H9 (cell line): ENCODE data around the gene SEH1L. TPM values are rescaled to one million over a fixed set of nuclear protein-coding genes. Genes with fewer than 3 reads are reported as not detected.

Experiments
- DNase-seq: peaks from one replicate; pipeline ENCODE4 v3.0.0-alpha.2; 2017
- H2AFZ ChIP-seq: one replicate; pipeline ENCODE4 v1.6.1; 2013; ENCODE audit warnings: mild to moderate bottlenecking, low read length, control low read depth, moderate library complexity
- H2AK5ac ChIP-seq: 2 replicates; pipeline ENCODE4 v1.6.1; 2013; ENCODE audit warnings: low read length, control low read depth, mixed read lengths; ENCODE audit not compliant: insufficient read length
- H2BK120ac ChIP-seq: one replicate; pipeline ENCODE4 v1.6.1; 2013; ENCODE audit warnings: low read depth, mild to moderate bottlenecking, low read length, control low read depth, inconsistent platforms; ENCODE audit not compliant: poor library complexity, severe bottlenecking
- H2BK12ac ChIP-seq: 2 replicates; pipeline ENCODE4 v1.6.1; 2013; ENCODE audit warnings: low read length, control low read depth, mixed read lengths, low read depth; ENCODE audit not compliant: insufficient read length
- H2BK15ac ChIP-seq: 2 replicates; pipeline ENCODE4 v1.6.1; 2013; ENCODE audit warnings: low read depth, low read length, control low read depth
- H2BK20ac ChIP-seq: one replicate; pipeline ENCODE4 v1.6.1; 2013; ENCODE audit warnings: low read depth, mild to moderate bottlenecking, low read length, control low read depth, inconsistent platforms; ENCODE audit not compliant: poor library complexity, severe bottlenecking
- H2BK5ac ChIP-seq: 2 replicates; pipeline ENCODE4 v1.6.1; 2013; ENCODE audit warnings: low read length, control low read depth, mixed read lengths; ENCODE audit not compliant: insufficient read length
- H3K14ac ChIP-seq: 2 replicates; pipeline ENCODE4 v1.6.1; 2013; ENCODE audit warnings: low read length, control low read depth; ENCODE audit not compliant: insufficient read depth
- H3K18ac ChIP-seq: 2 replicates; pipeline ENCODE4 v1.6.1; 2013; ENCODE audit warnings: low read depth, mild to moderate bottlenecking, mixed read lengths, low read length, control low read depth; ENCODE audit not compliant: insufficient read length
- H3K23ac ChIP-seq: 2 replicates; pipeline ENCODE4 v1.6.1; 2013; ENCODE audit warnings: low read length, control low read depth, mixed read lengths, low read depth; ENCODE audit not compliant: insufficient read length
- H3K23me2 ChIP-seq: 2 replicates; pipeline ENCODE4 v1.6.1; 2013; ENCODE audit warnings: low read depth, mild to moderate bottlenecking, mixed read lengths, low read length, control low read depth; ENCODE audit not compliant: insufficient read length, poor library complexity, severe bottlenecking
- H3K27ac ChIP-seq: 2 replicates; pipeline ENCODE4 v1.5.1; 2013; ENCODE audit warnings: low read length, control low read depth, mixed read lengths, low read depth; ENCODE audit not compliant: insufficient read length
- H3K27me3 ChIP-seq: 2 replicates; pipeline ENCODE4 v1.6.1; 2013; ENCODE audit warnings: low read length, control low read depth, inconsistent platforms; ENCODE audit not compliant: insufficient read depth
- H3K4ac ChIP-seq: 2 replicates; pipeline ENCODE4 v1.6.1; 2013; ENCODE audit warnings: low read depth, mild to moderate bottlenecking, control low read depth, inconsistent platforms, low read length, moderate library complexity
- H3K4me1 ChIP-seq: 2 replicates; pipeline ENCODE4 v1.6.1; 2013; ENCODE audit warnings: low read length, control low read depth, inconsistent platforms; ENCODE audit not compliant: insufficient read depth
- H3K4me2 ChIP-seq: 2 replicates; pipeline ENCODE4 v1.6.1; 2013; ENCODE audit warnings: low read length, control low read depth, mixed read lengths; ENCODE audit not compliant: insufficient read length, insufficient read depth
- H3K56ac ChIP-seq: 2 replicates; pipeline ENCODE4 v1.6.1; 2013; ENCODE audit warnings: low read depth, mild to moderate bottlenecking, mixed read lengths, low read length, control low read depth; ENCODE audit not compliant: insufficient read length
- H3K79me1 ChIP-seq: 2 replicates; pipeline ENCODE4 v1.6.1; 2013; ENCODE audit warnings: low read depth, mild to moderate bottlenecking, moderate library complexity, low read length, control low read depth, inconsistent platforms; ENCODE audit not compliant: insufficient read depth, poor library complexity, severe bottlenecking
- H3K79me2 ChIP-seq: 2 replicates; pipeline ENCODE4 v1.6.1; 2013; ENCODE audit warnings: low read length, control low read depth, inconsistent platforms; ENCODE audit not compliant: insufficient read depth
- H3K9ac ChIP-seq: 2 replicates; pipeline ENCODE4 v1.6.1; 2013; ENCODE audit warnings: low read length, control low read depth, mixed read lengths; ENCODE audit not compliant: insufficient read length; ENCODE audit errors: extremely low read depth
- H3K9me3 ChIP-seq: one replicate; pipeline ENCODE4 v1.6.1; 2013; ENCODE audit warnings: low read depth, low read length, inconsistent platforms; ENCODE audit not compliant: control insufficient read depth
- H3T11ph ChIP-seq: one replicate; pipeline ENCODE4 v1.6.1; 2013; ENCODE audit warnings: mild to moderate bottlenecking, low read length, control low read depth, inconsistent platforms
- H4K20me1 ChIP-seq: one replicate; pipeline ENCODE4 v1.6.1; 2013; ENCODE audit not compliant: control insufficient read depth, insufficient read length, insufficient read depth
- H4K5ac ChIP-seq: 2 replicates; pipeline ENCODE4 v1.6.1; 2013; ENCODE audit warnings: low read depth, mild to moderate bottlenecking, mixed read lengths, low read length, control low read depth; ENCODE audit not compliant: insufficient read length
- H4K8ac ChIP-seq: replicated peaks from 2 replicates; pipeline ENCODE4 v1.6.1; 2013; ENCODE audit warnings: low read length, control low read depth, mixed read lengths, low read depth; ENCODE audit not compliant: insufficient read length
- H4K91ac ChIP-seq: 2 replicates; pipeline ENCODE4 v1.6.1; 2013; ENCODE audit warnings: low read depth, mild to moderate bottlenecking, moderate library complexity, mixed read lengths, low read length, control low read depth; ENCODE audit not compliant: insufficient read length
- H3K27ac Mint-ChIP-seq, 3 experiments: 2 replicates in 2 of 3; 3 replicates in 1 of 3; pipeline ENCODE4 v1.8.0; 2020 to 2021; ENCODE audit warnings: mixed read lengths in 3 of 3, mild to moderate bottlenecking in 1 of 3, moderate library complexity in 1 of 3
- H3K27me3 Mint-ChIP-seq: 2 replicates; pipeline ENCODE4 v1.8.0; 2021; ENCODE audit warnings: low read depth, mild to moderate bottlenecking, moderate library complexity, mixed read lengths
- H3K36me3 Mint-ChIP-seq, 3 experiments: 2 replicates in 2 of 3; 3 replicates in 1 of 3; pipeline ENCODE4 v1.8.0; 2020 to 2021; ENCODE audit warnings: low read depth in 3 of 3, mixed read lengths in 3 of 3; ENCODE audit not compliant: insufficient read depth in 1 of 3
- H3K4me1 Mint-ChIP-seq, 2 experiments: 2 replicates each; pipeline ENCODE4 v1.8.0; 2020; ENCODE audit warnings: mixed read lengths in 2 of 2
- H3K4me3 Mint-ChIP-seq, 2 experiments: 2 replicates in 1 of 2; 3 replicates in 1 of 2; pipeline ENCODE4 v1.8.0; 2020 to 2021; ENCODE audit warnings: mild to moderate bottlenecking in 2 of 2, mixed read lengths in 2 of 2, moderate library complexity in 1 of 2
- H3K9me3 Mint-ChIP-seq, 2 experiments: 2 replicates in 1 of 2; 3 replicates in 1 of 2; pipeline ENCODE4 v1.8.0; 2020; ENCODE audit warnings: mild to moderate bottlenecking in 2 of 2, mixed read lengths in 2 of 2, moderate library complexity in 1 of 2
- CTCF ChIP-seq: fragments of 200-600 bp; sonication (generic); conservative IDR thresholded peaks from 3 replicates; pipeline ENCODE4 v1.8.0; 2021; ENCODE audit warnings: antibody characterized with exemption, mild to moderate bottlenecking
- WGBS: extraction: QIAGEN DNeasy Blood & Tissue Kit; methylation state at CpG from one replicate; pipeline ENCODE4 v1.1.7; 2013; ENCODE audit warnings: missing lambda C conversion rate, low lambda C conversion rate, mixed read lengths; ENCODE audit not compliant: insufficient read length; ENCODE audit errors: extremely low coverage; 5-methylcytosine and 5-hydroxymethylcytosine counted together
- total RNA-seq: library from RNA; stranded (reverse); gene quantifications from 2 replicates; pipeline ENCODE4 v1.2.1, GENCODE V29; 2021

The SEH1L gene
- total RNA-seq, 1 experiment from 2014 or later, result 97.2 TPM

- WGBS, result no CpG with 5 or more reads among the region's 8 CpGs
- no peak overlapping the region for H2AFZ ChIP-seq
- H3K4me3 Mint-ChIP-seq, result no peak overlapping the region
- H3K23ac ChIP-seq, result no peak overlapping the region
- no peak overlapping the region for H4K91ac ChIP-seq
- no peak overlapping the region for H2BK5ac ChIP-seq
- TF ChIP-seq CTCF, result no peak
- H2BK15ac ChIP-seq, result no peak overlapping the region
- no peaks in the 10 kb centered on the region for H3K79me1 ChIP-seq
- no peaks in the 10 kb centered on the region; a peak in 1 of 4 replicates for H3K4me1 Mint-ChIP-seq
- no peaks in the 10 kb centered on the region for H3K36me3 Mint-ChIP-seq
- no peaks in the 10 kb centered on the region for H3K4me1 ChIP-seq
- no peak overlapping the region for H3K56ac ChIP-seq
- H2BK120ac ChIP-seq, result no peak overlapping the region
- no peaks in the 10 kb centered on the region for H3K9me3 ChIP-seq
- H3K27me3 Mint-ChIP-seq, result no peaks in the 10 kb centered on the region; the same call in 1 of the 2 replicates
- H3K27ac Mint-ChIP-seq, result no peak overlapping the region
- no peaks in the 10 kb centered on the region for H4K20me1 ChIP-seq
- H2BK20ac ChIP-seq, result no peak overlapping the region
- no peak overlapping the region for H3K27ac ChIP-seq
- H2BK12ac ChIP-seq, result no peak overlapping the region
- H3K9me3 Mint-ChIP-seq, result no peaks in the 10 kb centered on the region
- no peak overlapping the region for H3K18ac ChIP-seq
- no peak overlapping the region for H4K8ac ChIP-seq
- H3T11ph ChIP-seq, result no peak overlapping the region
- no peak overlapping the region for H4K5ac ChIP-seq
- H3K9ac ChIP-seq, result no peak overlapping the region
- no peak for DNase-seq
- H3K14ac ChIP-seq, result no peak overlapping the region
- H3K23me2 ChIP-seq, result no peaks in the 10 kb centered on the region
- H3K4me2 ChIP-seq, result no peak overlapping the region
- H3K79me2 ChIP-seq, result no peaks in the 10 kb centered on the region
- no peaks in the 10 kb centered on the region for H3K27me3 ChIP-seq
- no peak overlapping the region for H2AK5ac ChIP-seq
- no peak overlapping the region for H3K4ac ChIP-seq
Observed at GRCh38 chr18:12904012-12904516, 43.7 kb upstream of the SEH1L start.
